ENCODE data around the gene ZNF853. TPM values are rescaled to one million over a fixed set of nuclear protein-coding genes. Genes with fewer than 3 reads are reported as not detected.
A peak's percentile ranks its signal among the peaks of the same experiment; 100 is the strongest.

The ZNF853 gene
- total RNA-seq, 1 donor from 2014 or later: 9.7 TPM

DNA sequence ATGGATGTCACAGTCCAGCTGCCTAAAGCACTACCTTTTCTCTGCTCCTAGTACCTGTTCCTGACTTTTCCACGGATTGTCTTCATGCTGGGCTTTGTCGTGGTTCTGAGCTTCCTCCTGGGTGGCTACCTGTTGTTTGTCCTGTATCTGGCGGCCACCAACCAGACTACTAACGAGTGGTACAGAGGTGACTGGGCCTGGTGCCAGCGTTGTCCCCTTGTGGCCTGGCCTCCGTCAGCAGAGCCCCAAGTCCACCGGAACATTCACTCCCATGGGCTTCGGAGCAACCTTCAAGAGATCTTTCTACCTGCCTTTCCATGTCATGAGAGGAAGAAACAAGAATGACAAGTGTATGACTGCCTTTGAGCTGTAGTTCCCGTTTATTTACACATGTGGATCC is 26.8 kb upstream of the ZNF853 start:
- H3K9me3 Mint-ChIP-seq: no peaks in the 10 kb centered on the region
- no peak for DNase-seq (ENCODE audit: low read depth, low spot score)
- TF ChIP-seq, protein P1, sequence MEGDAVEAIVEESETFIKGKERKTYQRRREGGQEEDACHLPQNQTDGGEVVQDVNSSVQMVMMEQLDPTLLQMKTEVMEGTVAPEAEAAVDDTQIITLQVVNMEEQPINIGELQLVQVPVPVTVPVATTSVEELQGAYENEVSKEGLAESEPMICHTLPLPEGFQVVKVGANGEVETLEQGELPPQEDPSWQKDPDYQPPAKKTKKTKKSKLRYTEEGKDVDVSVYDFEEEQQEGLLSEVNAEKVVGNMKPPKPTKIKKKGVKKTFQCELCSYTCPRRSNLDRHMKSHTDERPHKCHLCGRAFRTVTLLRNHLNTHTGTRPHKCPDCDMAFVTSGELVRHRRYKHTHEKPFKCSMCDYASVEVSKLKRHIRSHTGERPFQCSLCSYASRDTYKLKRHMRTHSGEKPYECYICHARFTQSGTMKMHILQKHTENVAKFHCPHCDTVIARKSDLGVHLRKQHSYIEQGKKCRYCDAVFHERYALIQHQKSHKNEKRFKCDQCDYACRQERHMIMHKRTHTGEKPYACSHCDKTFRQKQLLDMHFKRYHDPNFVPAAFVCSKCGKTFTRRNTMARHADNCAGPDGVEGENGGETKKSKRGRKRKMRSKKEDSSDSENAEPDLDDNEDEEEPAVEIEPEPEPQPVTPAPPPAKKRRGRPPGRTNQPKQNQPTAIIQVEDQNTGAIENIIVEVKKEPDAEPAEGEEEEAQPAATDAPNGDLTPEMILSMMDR (conservative IDR thresholded peaks at IDR 0.05): no peak
- peaks cover 14% of the 10 kb centered on the region for H3K36me3 Mint-ChIP-seq (ENCODE audit: low read depth)
- H3K4me1 Mint-ChIP-seq: peaks cover 17% of the 10 kb centered on the region
- H3K4me3 Mint-ChIP-seq: peak overlapping the region; percentile 85
- no peaks in the 10 kb centered on the region for H3K27me3 Mint-ChIP-seq (ENCODE audit: low read depth)
- H3K27ac Mint-ChIP-seq (ENCODE audit: unreplicated experiment): peak overlapping the region; percentile 81

DNA sequence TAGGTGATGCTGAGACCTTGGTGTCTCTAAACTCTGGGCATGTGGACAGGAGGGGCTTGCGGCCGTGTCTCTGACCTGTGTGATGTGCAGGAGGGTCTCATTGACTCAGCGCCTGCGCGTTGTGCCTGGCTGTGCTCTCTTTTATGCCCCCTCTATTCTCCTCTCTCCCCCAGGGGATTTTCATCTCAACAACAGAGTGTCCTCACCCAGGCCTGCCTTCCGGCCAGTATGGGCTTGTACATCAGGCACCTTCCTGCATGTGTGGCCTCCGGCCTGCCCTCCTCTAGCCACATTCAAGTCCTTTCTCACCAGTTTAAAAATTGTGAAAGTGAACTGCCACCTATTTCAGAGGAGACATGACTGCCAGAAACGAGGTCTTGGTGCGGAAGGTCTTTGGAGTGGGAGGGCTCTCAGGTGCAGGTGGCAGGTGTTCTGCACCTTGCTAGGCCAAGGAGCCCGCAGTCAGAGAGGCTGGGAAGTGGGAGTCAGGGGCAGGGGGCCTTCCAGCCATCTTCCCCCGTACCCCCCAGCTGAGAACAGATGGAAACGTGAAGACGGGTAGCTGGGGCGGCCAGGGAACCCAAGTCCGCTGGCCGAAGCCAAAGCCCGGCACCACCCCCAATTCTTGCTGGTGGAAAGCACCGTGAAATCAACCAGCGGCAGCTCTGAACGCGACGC is 26.1 kb upstream of the ZNF853 start:
- Mint-ChIP-seq H3K4me3 (peak overlapping the region; percentile 85), H3K4me1 (peaks cover 17% of the 10 kb centered on the region), H3K9me3 (no peaks in the 10 kb centered on the region), H3K36me3 (ENCODE audit: low read depth) (peaks cover 14% of the 10 kb centered on the region), H3K27me3 (ENCODE audit: low read depth) (no peaks in the 10 kb centered on the region), H3K27ac (ENCODE audit: unreplicated experiment) (no peak overlapping the region)
- TF ChIP-seq, protein P1 (conservative IDR thresholded peaks at IDR 0.05): no peak
- no peak for DNase-seq (ENCODE audit: low read depth, low spot score)

DNA sequence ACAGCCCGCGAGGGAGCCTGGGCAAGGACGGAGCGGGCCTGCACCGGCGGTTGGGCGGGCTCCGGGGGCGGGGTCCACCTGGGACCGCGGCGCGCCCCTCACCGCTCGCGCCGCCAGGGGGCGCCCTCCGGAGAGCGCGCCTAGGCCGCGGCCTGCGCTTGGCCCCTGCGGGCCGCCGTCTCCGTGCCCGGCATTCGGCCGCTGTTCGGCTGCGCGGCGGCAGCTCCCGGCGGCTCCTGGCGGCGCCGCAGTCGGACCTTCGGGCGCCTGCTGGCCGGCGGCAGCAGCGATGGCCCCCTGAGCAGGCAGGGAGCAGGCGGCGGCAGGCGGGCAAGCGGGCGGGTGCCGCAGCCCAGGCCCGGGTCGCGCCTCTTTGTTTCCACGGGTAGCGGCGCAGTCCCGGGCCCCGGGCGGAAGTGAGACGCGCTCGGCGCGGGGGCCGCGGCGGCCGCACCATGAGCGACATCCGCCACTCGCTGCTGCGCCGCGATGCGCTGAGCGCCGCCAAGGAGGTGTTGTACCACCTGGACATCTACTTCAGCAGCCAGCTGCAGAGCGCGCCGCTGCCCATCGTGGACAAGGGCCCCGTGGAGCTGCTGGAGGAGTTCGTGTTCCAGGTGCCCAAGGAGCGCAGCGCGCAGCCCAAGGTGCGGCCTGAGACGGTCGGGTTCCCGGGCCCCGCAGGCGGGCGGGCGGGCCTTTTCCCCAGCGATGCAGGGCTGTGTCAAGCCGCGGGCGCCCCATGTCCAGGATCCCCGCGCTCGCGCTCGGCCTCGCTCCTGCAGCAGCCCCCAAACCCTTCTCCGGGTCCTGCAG is 25.4 kb upstream of the ZNF853 start, which contains the start of gene INTS15:
Gene INTS15 (plus strand): TSS at position 193 of the 816 bp plus-strand sequence. CDS start 263 bp downstream, at position 456.
- TF ChIP-seq, protein P1 (conservative IDR thresholded peaks at IDR 0.05): peak; percentile 84

DNA sequence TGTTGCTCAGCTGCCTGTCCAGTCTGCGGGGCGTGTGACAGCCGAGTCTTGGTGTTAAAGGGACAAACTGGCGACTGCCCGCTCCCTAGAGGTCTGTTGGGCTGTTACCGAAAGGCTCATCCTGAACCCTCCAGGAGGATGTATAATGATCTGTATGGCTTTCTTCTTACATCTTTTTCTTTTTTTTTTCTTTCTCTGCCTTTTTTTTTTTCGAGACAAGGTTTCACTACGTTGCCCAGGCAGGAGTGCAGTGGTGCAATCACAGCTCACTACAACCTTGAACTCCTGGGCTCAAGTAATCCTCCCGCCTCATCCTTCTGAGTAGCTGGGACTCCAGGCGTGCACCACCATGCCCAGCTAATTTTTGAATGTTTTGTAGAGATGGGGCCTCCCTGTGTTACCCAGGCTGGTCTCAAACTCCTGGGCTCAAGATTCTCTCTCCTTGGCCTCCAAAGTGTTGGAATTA is 24.7 kb upstream of the ZNF853 start:
- Mint-ChIP-seq H3K4me1 (peaks cover 17% of the 10 kb centered on the region), H3K9me3 (no peaks in the 10 kb centered on the region), H3K27me3 (ENCODE audit: low read depth) (no peaks in the 10 kb centered on the region), H3K27ac (ENCODE audit: unreplicated experiment) (peak overlapping the region; percentile 44), H3K4me3 (peak overlapping the region; percentile 89), H3K36me3 (ENCODE audit: low read depth) (peaks cover 8% of the 10 kb centered on the region)
- no peak for DNase-seq (ENCODE audit: low read depth, low spot score)
- TF ChIP-seq, protein P1 (conservative IDR thresholded peaks at IDR 0.05): no peak

More for the DNA sequence above, 25.4 kb upstream of the ZNF853 start, which contains the start of gene INTS15:
- Mint-ChIP-seq H3K4me3 (peak within 1 kb of the TSS; percentile 89), H3K27ac (ENCODE audit: unreplicated experiment) (peak within 1 kb of the TSS; percentile 44), H3K36me3 (ENCODE audit: low read depth) (peaks cover 9% of the 10 kb centered on the region), H3K9me3 (no peaks in the 10 kb centered on the region), H3K27me3 (ENCODE audit: low read depth) (no peaks in the 10 kb centered on the region), H3K4me1 (peaks cover 17% of the 10 kb centered on the region)
- peak; percentile 74 for DNase-seq (ENCODE audit: low read depth, low spot score)

DNA sequence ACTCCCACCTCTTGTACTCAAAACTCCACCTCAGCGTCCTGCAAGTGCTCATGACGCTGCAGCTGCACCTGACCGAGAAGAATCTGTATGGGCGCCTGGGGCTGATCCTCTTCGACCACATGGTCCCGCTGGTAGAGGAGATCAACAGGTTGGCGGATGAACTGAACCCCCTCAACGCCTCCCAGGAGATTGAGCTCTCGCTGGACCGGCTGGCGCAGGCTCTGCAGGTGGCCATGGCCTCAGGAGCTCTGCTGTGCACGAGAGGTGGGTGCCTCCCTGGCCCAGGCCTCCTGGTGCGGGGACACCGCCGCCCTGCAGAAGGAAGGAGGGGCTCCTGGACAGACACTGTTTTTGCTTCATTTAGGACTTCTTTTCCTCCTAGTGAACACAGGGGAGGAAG is 15.3 kb upstream of the ZNF853 start:
- Mint-ChIP-seq H3K9me3 (no peaks in the 10 kb centered on the region), H3K4me1 (no peaks in the 10 kb centered on the region), H3K36me3 (ENCODE audit: low read depth) (peaks cover 7% of the 10 kb centered on the region), H3K4me3 (no peak overlapping the region), H3K27ac (ENCODE audit: unreplicated experiment) (no peak overlapping the region), H3K27me3 (ENCODE audit: low read depth) (no peaks in the 10 kb centered on the region)
- DNase-seq (ENCODE audit: low read depth, low spot score): no peak
- TF ChIP-seq, protein P1 (conservative IDR thresholded peaks at IDR 0.05): no peak

Data from neural crest cell (in vitro differentiated cells).